RPMI8226 (cell line): ENCODE data around the gene CENPN.

ENCODE experiments used
- DNase-seq: peaks from one replicate; pipeline ENCODE4 v3.0.0-alpha.2; 2015

Gene CENPN

DNA sequence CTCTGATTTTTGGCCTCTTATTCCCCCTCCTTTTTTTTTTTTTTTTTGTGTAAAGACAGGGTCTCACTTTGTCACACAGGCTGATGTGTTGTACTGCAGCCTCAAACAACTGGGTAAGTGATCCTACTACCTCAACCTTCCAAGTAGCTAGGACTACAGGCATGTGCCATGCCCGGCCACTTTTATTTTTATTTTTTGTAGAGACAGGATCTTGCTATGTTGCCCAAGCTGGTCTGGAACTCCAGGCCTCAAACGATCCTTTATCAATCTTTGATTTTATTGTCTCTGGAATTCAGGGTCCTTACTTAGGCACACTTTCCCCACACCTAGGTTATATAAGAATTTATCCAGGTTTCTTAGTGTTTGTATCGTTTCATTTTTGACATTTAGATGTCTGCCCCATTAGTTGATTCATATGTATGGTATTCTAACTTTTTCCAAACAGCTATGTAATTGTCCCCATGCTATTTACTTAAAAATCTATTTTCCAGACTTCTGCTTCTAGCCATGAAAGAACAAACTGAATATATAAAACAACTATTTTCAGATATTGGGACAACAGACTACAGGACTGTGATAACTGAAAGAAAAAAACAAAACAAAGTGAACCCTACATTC, 14.2 kb upstream of the CENPN start:
- DNase-seq = no peak

DNA sequence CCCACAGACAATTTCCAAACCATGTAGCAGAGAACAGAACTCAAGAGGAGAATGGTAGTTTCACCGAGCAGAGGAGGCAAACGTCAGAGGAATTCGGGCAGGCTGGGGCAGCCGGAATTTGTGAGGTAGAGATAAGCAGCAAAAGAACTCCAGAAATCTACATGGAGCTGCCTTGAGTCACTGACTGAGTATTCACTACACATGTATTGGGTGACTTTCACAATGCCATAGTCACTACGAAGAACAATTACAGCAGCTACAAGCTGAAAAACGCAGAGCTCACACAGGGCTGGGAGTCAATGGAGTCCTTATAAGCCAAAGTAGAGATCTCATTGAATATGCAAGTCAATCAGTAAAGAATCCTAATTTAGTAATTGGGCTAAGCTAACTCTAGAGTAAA, 13.7 kb upstream of the CENPN start:
- no peak for DNase-seq

- DNase-seq = no peak
Measured at GRCh38 chr16:80993834-80994233, 13.2 kb upstream of the CENPN start.

GRCh38 chr16:80994451-80994850, 12.6 kb upstream of the CENPN start:
- DNase-seq = no peak

DNA sequence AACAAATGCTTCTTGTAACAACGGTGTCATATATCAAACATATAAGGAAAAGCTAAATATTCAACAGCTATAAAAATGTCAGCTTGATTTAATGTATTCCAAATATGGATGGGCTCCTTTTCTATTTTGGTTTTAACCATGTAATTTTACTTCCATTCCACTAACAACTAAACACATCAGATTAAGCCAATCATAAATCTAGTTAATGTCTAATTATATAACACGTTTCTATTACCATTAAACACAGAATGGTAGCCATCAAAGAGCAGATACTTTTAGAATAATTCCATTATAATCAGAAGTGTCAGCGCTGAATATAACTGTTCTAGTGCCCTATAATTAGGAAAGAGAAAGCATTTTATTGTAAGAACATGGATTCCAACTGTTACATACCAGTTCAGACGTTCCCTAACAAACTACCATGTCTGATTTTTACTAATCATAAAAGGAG, 10.3 kb upstream of the CENPN start:
- DNase-seq = no peak

GRCh38 chr16:80997139-80997798, 9.7 kb upstream of the CENPN start:
- no peak for DNase-seq

DNA sequence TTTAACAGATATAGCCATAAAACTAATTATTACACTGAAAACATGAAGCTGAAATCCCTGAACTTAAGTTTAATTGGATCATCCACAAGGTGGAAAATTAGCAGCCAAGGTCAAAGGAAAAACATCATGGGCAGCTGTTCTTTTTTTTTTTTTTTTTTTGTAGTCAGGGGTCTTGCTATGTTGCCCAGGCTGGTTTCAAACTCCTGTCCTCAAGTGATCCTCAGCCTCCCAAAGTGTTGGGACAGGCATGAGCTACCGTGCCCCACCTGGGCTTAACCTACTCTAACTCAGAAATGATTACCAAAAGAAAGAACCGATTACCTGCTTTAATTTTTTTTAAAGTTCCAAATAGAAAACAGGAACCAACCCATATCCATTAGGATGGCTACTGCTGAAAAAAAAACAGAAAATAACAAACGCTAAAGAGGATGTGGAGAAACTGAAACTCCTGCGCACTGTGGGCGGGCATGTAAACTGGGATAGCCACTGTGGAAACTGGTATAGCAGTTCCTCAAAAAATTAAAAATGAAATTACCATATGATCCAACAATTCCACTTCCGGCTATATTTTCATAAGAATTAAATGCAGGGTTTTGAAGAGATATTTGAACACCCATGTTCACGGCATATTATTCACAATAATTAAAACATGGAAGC, 8.9 kb upstream of the CENPN start:
- DNase-seq = no peak

- no peak for DNase-seq
Measured at GRCh38 chr16:81000873-81001272, 6.1 kb upstream of the CENPN start.

DNA sequence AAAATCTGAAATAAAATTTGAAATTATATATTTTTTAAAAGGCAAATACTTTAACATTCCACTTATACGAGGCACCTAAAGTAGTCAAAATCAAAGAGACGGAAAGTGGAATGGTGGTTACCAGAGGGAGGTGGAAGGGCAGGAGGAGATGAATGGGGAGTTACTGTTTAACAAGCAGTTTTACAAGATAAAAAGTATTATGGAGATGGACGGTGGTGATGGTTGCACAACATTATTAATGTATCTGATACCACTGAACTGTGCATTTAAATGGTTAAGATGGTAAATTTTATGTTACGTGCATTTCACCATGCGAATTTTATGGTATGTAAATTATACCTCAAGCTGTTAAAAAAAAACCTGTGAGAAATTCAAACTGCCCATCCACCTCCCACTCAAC, 5.7 kb upstream of the CENPN start:
- no peak for DNase-seq

DNA sequence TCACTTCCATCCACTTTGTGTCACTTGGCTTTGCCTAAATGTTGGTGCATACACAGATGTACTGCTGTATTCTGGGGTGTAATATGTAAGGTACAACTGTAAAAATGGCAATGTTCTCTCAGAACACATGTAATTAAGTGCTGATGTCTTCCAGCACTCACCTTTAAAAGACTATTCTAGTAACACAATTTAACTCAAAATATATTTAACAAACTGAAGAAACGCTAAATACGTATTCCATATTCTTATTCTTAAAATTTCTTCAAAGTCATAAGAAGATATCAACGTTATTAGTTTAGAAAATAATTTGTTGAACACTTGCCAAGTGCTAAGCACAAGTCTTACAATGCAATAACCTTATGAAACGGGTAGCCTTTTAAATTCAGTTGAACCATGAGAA, 4.0 kb upstream of the CENPN start:
- DNase-seq = no peak

- DNase-seq = peak; percentile 45
Measured at GRCh38 chr16:81003610-81004460, 3.2 kb upstream of the CENPN start.

DNA sequence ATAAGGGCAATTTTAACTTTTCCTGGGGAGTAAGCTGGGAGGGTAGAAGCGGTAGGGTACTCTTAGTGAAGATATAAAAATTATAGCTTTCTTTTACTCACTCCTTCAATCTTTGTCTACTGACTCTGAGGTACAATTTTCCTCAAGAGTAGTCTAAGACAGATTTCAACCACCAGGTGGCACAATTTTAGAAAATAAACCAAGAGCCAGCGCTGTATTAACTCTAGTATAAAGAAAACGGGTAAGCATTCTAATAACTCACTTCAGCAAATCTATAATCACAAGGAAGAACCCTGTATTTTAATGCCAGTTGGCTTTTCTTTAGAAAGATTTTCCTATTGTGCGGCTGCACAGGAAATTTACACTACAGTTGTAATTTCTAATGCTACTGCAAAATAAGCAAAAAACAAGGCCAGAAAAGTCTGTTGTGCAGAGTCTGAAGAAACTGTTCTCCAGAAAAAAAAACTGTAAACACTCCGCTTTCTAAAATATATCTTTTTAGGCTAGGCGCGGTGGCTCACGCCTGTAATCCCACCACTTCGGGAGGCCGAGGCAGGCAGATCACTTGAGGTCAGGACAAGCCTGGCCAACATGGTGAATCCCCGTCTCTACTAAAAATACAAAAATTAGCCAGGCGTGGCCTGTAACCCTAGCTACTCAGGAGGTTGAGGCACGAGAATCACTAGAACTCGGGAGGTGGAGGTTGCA, 2.2 kb upstream of the CENPN start:
- DNase-seq = peak; percentile 73

GRCh38 chr16:81005610-81006161, 1.3 kb upstream of the CENPN start:
- DNase-seq = peak; percentile 27

- DNase-seq = peak; percentile 61
Measured at GRCh38 chr16:81006211-81006812, 702 bp upstream of the CENPN start.

GRCh38 chr16:81008505-81008789, 1.4 kb downstream of the CENPN start:
- DNase-seq = no peak

DNA sequence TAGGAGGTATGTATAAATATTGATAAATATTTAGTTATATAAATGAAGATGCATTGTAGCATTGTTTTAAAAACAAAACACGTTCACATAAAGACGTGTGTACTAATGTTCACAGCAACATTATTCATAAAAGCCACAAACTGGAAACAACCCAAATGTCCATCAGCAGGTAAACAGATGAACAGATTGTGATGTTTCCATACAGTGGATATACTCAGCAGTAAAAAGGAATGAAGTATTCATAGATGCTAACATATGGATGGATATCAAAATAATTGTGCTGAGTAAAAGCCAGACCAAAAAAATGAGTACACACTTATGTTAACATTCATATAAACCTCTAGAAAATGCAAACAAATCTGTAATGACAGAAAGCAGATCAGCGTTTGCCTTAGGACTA, 6.0 kb downstream of the CENPN start:
- no peak for DNase-seq

GRCh38 chr16:81014672-81015071, 7.7 kb downstream of the CENPN start:
- DNase-seq = no peak

- DNase-seq = no peak
Measured at GRCh38 chr16:81018496-81018895, 11.5 kb downstream of the CENPN start.

DNA sequence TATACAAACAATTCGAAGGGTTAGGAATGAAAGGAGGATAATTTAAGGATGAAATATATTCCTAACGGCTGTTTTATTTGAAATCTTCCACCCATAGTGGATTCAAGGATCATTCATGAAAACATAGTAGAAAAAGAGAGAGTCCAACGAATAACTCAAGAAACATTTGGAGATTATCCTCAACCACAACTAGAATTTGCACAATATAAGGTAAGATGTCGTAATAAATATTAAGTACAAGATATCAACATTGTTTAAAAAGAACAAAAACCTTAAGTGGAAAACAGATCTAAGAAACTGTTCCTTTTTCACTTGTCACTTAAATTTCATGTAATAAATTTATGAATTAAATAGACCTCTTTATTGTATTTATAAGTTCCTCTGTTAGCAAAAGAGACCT, 19.4 kb downstream of the CENPN start:
- no peak for DNase-seq

- DNase-seq = no peak
Measured at GRCh38 chr16:81029930-81030604, 23.1 kb downstream of the CENPN start.

GRCh38 chr16:81035398-81035974, 28.5 kb downstream of the CENPN start, which contains the start of gene ATMIN:
TSS of gene ATMIN (plus strand) at chr16:81035842. CDS start at chr16:81035871, 29 bp downstream.
- DNase-seq = peak; percentile 91
